Mesenchymal stem cell (in vitro differentiated cells and primary cell): ENCODE measurements around the gene EHF.
A peak's percentile ranks its signal among the peaks of the same experiment; 100 is the strongest.

Experiments
- DNase-seq: peaks from one replicate; pipeline ENCODE4 v3.0.0-alpha.2; 2013
- H2AFZ ChIP-seq: one replicate; pipeline ENCODE4 v1.6.1; 2013; ENCODE audit warnings: low read depth, mild to moderate bottlenecking, control low read depth, inconsistent platforms, low read length, moderate library complexity
- H2AK5ac ChIP-seq: 2 replicates; pipeline ENCODE4 v1.6.1; 2013; ENCODE audit warnings: low read length, moderate library complexity, mild to moderate bottlenecking, inconsistent platforms; ENCODE audit not compliant: severe bottlenecking
- H2BK120ac ChIP-seq: one replicate; pipeline ENCODE4 v1.6.1; 2013; ENCODE audit warnings: low read depth, mild to moderate bottlenecking, inconsistent platforms, low read length, moderate library complexity
- H2BK12ac ChIP-seq, 2 experiments: one replicate each; pipeline ENCODE4 v1.6.1; 2013; ENCODE audit warnings: inconsistent platforms in 2 of 2, low read length in 2 of 2, mild to moderate bottlenecking in 2 of 2, moderate library complexity in 2 of 2, control low read depth in 1 of 2
- H2BK15ac ChIP-seq: one replicate; pipeline ENCODE4 v1.6.1; 2013; ENCODE audit warnings: mild to moderate bottlenecking, low read depth, inconsistent platforms; ENCODE audit not compliant: poor library complexity, severe bottlenecking
- H2BK5ac ChIP-seq: 2 replicates; pipeline ENCODE4 v1.6.1; 2013; ENCODE audit warnings: low read depth, mild to moderate bottlenecking, low read length, control low read depth, inconsistent platforms; ENCODE audit not compliant: poor library complexity, severe bottlenecking
- H3K14ac ChIP-seq, 2 experiments: one replicate each; pipeline ENCODE4 v1.6.1; 2013; ENCODE audit warnings: inconsistent platforms in 2 of 2, low read length in 2 of 2, control low read depth in 1 of 2, mild to moderate bottlenecking in 1 of 2, moderate library complexity in 1 of 2
- H3K18ac ChIP-seq, 2 experiments: one replicate each; pipeline ENCODE4 v1.6.1; 2013; ENCODE audit warnings: inconsistent platforms in 2 of 2, low read length in 2 of 2, control low read depth in 1 of 2, low read depth in 1 of 2, mild to moderate bottlenecking in 1 of 2
- H3K23ac ChIP-seq, 2 experiments: one replicate each; pipeline ENCODE4 v1.6.1; 2013; ENCODE audit warnings: inconsistent platforms in 2 of 2, low read length in 2 of 2, mild to moderate bottlenecking in 2 of 2, moderate library complexity in 2 of 2, control low read depth in 1 of 2
- H3K27ac ChIP-seq: 2 replicates; pipeline ENCODE4 v1.5.1; 2013; ENCODE audit warnings: mild to moderate bottlenecking, moderate library complexity, low read length, control low read depth, inconsistent platforms; ENCODE audit not compliant: poor library complexity, severe bottlenecking
- H3K27me3 ChIP-seq, 2 experiments: 2 replicates each; pipeline versions ENCODE4 v1.6.1 to v1.7.0; 2013; ENCODE audit warnings: low read length in 2 of 2, mild to moderate bottlenecking in 2 of 2, moderate library complexity in 2 of 2, control low read depth in 1 of 2, inconsistent platforms in 1 of 2; ENCODE audit not compliant: control insufficient read depth in 1 of 2, insufficient read depth in 1 of 2
- H3K36me3 ChIP-seq, 2 experiments: 2 replicates each; pipeline versions ENCODE4 v1.6.1 to v1.7.0; 2013; ENCODE audit warnings: low read length in 2 of 2, control low read depth in 1 of 2, inconsistent platforms in 1 of 2, low read depth in 1 of 2, mild to moderate bottlenecking in 1 of 2; ENCODE audit not compliant: insufficient read depth in 2 of 2, control insufficient read depth in 1 of 2
- H3K4ac ChIP-seq, 2 experiments: one replicate each; pipeline ENCODE4 v1.6.1; 2013; ENCODE audit warnings: inconsistent platforms in 2 of 2, low read length in 2 of 2, mild to moderate bottlenecking in 2 of 2, moderate library complexity in 2 of 2, control low read depth in 1 of 2, low read depth in 1 of 2
- H3K4me1 ChIP-seq: 2 replicates; pipeline ENCODE4 v1.6.1; 2013; ENCODE audit warnings: low read depth, low read length, control low read depth; ENCODE audit not compliant: control insufficient read depth, insufficient read depth
- H3K4me2 ChIP-seq: 2 replicates; pipeline ENCODE4 v1.6.1; 2013; ENCODE audit warnings: low read length, mild to moderate bottlenecking, inconsistent platforms; ENCODE audit not compliant: poor library complexity, severe bottlenecking
- H3K4me3 ChIP-seq, 2 experiments: 2 replicates each; pipeline versions ENCODE4 v1.5.1 to v1.7.0; 2013; ENCODE audit warnings: low read length in 2 of 2, mild to moderate bottlenecking in 2 of 2, control low read depth in 1 of 2, low read depth in 1 of 2; ENCODE audit not compliant: insufficient read depth in 1 of 2
- H3K79me1 ChIP-seq: replicated peaks from 2 replicates; pipeline ENCODE4 v1.6.1; 2013; ENCODE audit warnings: mild to moderate bottlenecking, control low read depth, low read length, inconsistent platforms; ENCODE audit not compliant: poor library complexity, severe bottlenecking
- H3K9ac ChIP-seq: 2 replicates; pipeline ENCODE4 v1.7.0; 2013; ENCODE audit warnings: mild to moderate bottlenecking, low read length, moderate library complexity
- H3K9me3 ChIP-seq: 2 replicates; pipeline ENCODE4 v1.7.0; 2013; ENCODE audit warnings: mild to moderate bottlenecking, low read length; ENCODE audit not compliant: control insufficient read depth
- H4K8ac ChIP-seq: one replicate; pipeline ENCODE4 v1.6.1; 2013; ENCODE audit warnings: inconsistent platforms, mild to moderate bottlenecking, low read length, moderate library complexity
- H4K91ac ChIP-seq: one replicate; pipeline ENCODE4 v1.6.1; 2013; ENCODE audit warnings: mild to moderate bottlenecking, low read length, inconsistent platforms
- WGBS: methylation state at CpG from one replicate; pipeline ENCODE4 v1.1.7; 2013; ENCODE audit warnings: mixed read lengths; 5-methylcytosine and 5-hydroxymethylcytosine counted together

Gene EHF

DNA sequence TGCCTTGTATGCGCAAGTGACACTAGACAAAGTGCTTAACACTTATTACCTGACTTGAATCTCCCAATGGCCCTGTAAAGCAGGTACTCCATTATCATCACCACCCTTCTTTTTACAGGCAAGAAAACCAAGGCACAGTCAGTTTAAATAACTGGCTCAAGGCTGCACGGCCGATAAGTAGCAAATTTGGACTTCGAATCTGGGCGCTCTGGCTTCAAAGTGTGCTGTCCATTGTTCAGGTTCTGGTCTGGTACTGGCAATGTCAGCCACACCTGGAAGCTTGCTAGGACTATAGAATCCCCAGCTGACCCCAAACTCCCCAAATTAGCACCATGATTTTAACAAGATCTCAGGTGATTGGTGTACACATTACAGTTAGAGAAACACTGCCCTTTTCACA, 19.3 kb upstream of the EHF start:
- H2BK15ac ChIP-seq, result no peak overlapping the region
- peak overlapping the region; percentile 19 for H2AK5ac ChIP-seq
- peak overlapping the region in 1 of 2 experiments; percentile 46 for H3K18ac ChIP-seq
- H3K4me3 ChIP-seq, result no peak overlapping the region
- 93% methylated on average over 5 of the region's 5 CpGs for WGBS
- H3K9me3 ChIP-seq, result no peaks in the 10 kb centered on the region
- H3K4ac ChIP-seq, result no peak overlapping the region
- no peak for DNase-seq
- no peak overlapping the region for H3K23ac ChIP-seq
- peaks cover 14% of the 10 kb centered on the region for H3K4me1 ChIP-seq
- H3K4me2 ChIP-seq, result no peak overlapping the region
- H3K27me3 ChIP-seq, result peaks cover 0 to 14% of the 10 kb centered on the region in 2 experiments
- H4K91ac ChIP-seq, result no peak overlapping the region
- no peak overlapping the region for H2BK5ac ChIP-seq
- H3K36me3 ChIP-seq, result no peaks in the 10 kb centered on the region
- H2BK12ac ChIP-seq, result no peak overlapping the region
- H2BK120ac ChIP-seq, result no peak overlapping the region
- no peak overlapping the region for H3K14ac ChIP-seq
- no peak overlapping the region for H3K9ac ChIP-seq
- H3K27ac ChIP-seq, result no peak overlapping the region
- no peak overlapping the region for H4K8ac ChIP-seq
- no peaks in the 10 kb centered on the region for H3K79me1 ChIP-seq
- H2AFZ ChIP-seq, result no peak overlapping the region

DNA sequence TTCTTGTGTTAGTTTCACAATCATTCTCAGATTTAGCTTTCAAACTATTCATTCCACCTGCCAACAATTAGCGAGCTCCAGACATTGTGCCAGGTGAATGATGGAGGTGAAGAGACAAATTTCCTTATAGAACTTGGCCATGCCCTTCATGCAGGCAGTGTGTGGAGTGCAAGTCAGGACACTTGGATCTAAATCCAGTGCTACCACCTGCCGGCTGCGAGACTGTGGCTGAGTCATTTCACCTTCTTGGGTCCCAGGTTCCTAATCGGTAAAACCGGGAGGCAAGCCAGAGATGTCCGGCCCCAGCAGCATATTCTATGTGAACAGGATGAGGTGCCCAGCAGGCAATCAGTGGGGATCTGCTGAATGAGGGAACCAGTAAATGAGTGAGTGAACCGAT, 18.6 kb upstream of the EHF start:
- H3K9me3 ChIP-seq, result no peaks in the 10 kb centered on the region
- 93% methylated on average over 6 of the region's 7 CpGs for WGBS
- H3K9ac ChIP-seq, result no peak overlapping the region
- no peak overlapping the region for H3K18ac ChIP-seq
- H2BK120ac ChIP-seq, result no peak overlapping the region
- H4K8ac ChIP-seq, result no peak overlapping the region
- no peak overlapping the region for H2AFZ ChIP-seq
- H2BK5ac ChIP-seq, result no peak overlapping the region
- H3K36me3 ChIP-seq, result no peaks in the 10 kb centered on the region
- H2AK5ac ChIP-seq, result no peak overlapping the region
- no peak overlapping the region for H3K4ac ChIP-seq
- H3K4me3 ChIP-seq, result no peak overlapping the region
- H3K27me3 ChIP-seq, result peaks cover 0 to 14% of the 10 kb centered on the region in 2 experiments
- H2BK12ac ChIP-seq, result no peak overlapping the region
- H3K27ac ChIP-seq, result no peak overlapping the region
- no peaks in the 10 kb centered on the region for H3K79me1 ChIP-seq
- no peak overlapping the region for H3K14ac ChIP-seq
- H4K91ac ChIP-seq, result no peak overlapping the region
- no peak for DNase-seq
- no peak overlapping the region for H3K4me2 ChIP-seq
- H3K4me1 ChIP-seq, result peaks cover 14% of the 10 kb centered on the region
- H3K23ac ChIP-seq, result no peak overlapping the region
- no peak overlapping the region for H2BK15ac ChIP-seq

DNA sequence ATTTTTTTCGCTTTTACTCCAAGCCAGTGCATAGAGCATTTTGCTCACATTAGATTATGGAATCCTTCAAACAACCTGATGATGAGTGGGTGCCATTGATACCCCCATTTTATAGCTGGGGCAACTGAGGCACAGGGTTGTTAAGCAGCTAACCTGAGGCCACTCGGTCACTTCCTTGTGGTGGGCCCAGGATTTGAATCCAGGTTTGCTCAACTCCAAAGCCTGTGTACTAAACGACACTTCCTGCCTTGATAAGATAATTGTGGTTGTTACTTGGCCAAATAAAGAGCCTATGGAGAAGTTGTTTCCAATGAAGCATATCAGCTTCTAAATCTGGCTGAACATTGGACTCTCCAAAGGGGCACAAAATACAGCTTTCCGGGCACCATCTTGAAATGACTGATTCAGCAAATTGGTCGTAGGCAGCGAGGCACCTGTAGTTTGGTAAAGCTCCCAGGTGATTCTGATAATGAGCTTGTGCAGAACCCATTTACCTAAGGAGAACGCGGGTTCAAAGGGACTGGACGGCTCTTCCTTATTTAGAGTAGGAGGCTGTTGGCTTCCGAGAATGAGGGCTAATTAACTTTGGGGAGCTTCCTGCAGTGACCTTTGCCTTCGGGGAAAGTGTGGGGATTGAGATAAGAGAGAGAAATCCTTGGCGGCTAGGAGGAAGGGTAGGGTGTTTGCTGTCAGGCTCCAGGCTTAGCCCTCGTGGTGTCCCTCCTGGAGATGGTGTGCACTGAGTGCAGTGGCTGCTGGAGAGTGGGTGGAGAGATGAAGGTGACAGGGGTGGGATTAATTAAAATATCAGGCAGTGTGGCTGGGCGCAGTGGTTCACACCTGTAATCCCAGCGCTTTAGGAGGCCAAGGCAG, 17.5 kb upstream of the EHF start:
- no peak overlapping the region for H2AK5ac ChIP-seq
- no peaks in the 10 kb centered on the region for H3K36me3 ChIP-seq
- no peak overlapping the region for H3K14ac ChIP-seq
- no peak overlapping the region for H2AFZ ChIP-seq
- no peak overlapping the region for H4K8ac ChIP-seq
- H3K4ac ChIP-seq, result no peak overlapping the region
- H3K4me1 ChIP-seq, result peaks cover 14% of the 10 kb centered on the region
- no peak overlapping the region for H3K27ac ChIP-seq
- WGBS, result 87% methylated on average over 15 of the region's 15 CpGs
- H2BK120ac ChIP-seq, result no peak overlapping the region
- no peaks in the 10 kb centered on the region for H3K79me1 ChIP-seq
- no peak overlapping the region for H3K4me3 ChIP-seq
- H3K27me3 ChIP-seq, result peaks cover 0 to 14% of the 10 kb centered on the region in 2 experiments
- H2BK5ac ChIP-seq, result no peak overlapping the region
- no peak overlapping the region for H2BK12ac ChIP-seq
- no peak overlapping the region for H2BK15ac ChIP-seq
- no peak overlapping the region for H3K23ac ChIP-seq
- H4K91ac ChIP-seq, result no peak overlapping the region
- no peak overlapping the region for H3K18ac ChIP-seq
- H3K9ac ChIP-seq, result no peak overlapping the region
- no peaks in the 10 kb centered on the region for H3K9me3 ChIP-seq
- no peak for DNase-seq
- H3K4me2 ChIP-seq, result no peak overlapping the region

DNA sequence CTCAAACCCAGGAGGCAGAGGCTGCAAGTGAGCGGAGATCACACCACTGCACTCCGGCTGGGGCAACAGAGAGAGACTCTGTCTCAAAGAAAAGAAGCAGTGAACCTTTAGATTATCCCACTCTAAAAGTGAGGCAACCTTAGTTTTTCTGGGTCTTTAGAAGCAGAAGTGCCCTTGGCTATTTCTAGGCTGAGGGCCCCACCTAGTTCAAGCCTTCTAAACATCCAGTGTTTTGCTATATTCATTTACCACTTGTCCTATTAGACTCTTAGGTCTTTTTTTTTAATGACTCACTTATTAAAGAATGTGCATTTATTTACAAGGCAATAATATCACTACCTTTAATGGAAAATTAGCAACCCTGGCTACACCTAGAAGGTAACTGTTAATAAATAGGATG, 16.7 kb upstream of the EHF start:
- no peak overlapping the region for H3K4ac ChIP-seq
- H3K27ac ChIP-seq, result no peak overlapping the region
- DNase-seq, result no peak
- H2BK120ac ChIP-seq, result no peak overlapping the region
- H3K36me3 ChIP-seq, result no peaks in the 10 kb centered on the region
- no peak overlapping the region for H2BK15ac ChIP-seq
- no peak overlapping the region for H3K4me3 ChIP-seq
- H3K18ac ChIP-seq, result no peak overlapping the region
- H3K79me1 ChIP-seq, result no peaks in the 10 kb centered on the region
- WGBS, result 100% methylated on average over 2 of the region's 2 CpGs
- no peak overlapping the region for H3K23ac ChIP-seq
- H3K4me1 ChIP-seq, result peaks cover 14% of the 10 kb centered on the region
- no peak overlapping the region for H3K9ac ChIP-seq
- H2AK5ac ChIP-seq, result no peak overlapping the region
- H2AFZ ChIP-seq, result no peak overlapping the region
- H3K4me2 ChIP-seq, result no peak overlapping the region
- H3K14ac ChIP-seq, result no peak overlapping the region
- H2BK5ac ChIP-seq, result no peak overlapping the region
- no peak overlapping the region for H4K8ac ChIP-seq
- H4K91ac ChIP-seq, result no peak overlapping the region
- H2BK12ac ChIP-seq, result no peak overlapping the region
- no peaks in the 10 kb centered on the region for H3K9me3 ChIP-seq
- H3K27me3 ChIP-seq, result peaks cover 0 to 14% of the 10 kb centered on the region in 2 experiments
